GM19099 (cell line): ENCODE data around the gene APPBP2.

Source experiments
- POLR2A ChIP-seq: IDR thresholded peaks from 3 replicates; pipeline ENCODE4 v1.6.1; 2011; ENCODE audit warnings: low read depth; ENCODE audit not compliant: insufficient read length; ENCODE audit errors: extremely low read depth

APPBP2 gene, protein sequence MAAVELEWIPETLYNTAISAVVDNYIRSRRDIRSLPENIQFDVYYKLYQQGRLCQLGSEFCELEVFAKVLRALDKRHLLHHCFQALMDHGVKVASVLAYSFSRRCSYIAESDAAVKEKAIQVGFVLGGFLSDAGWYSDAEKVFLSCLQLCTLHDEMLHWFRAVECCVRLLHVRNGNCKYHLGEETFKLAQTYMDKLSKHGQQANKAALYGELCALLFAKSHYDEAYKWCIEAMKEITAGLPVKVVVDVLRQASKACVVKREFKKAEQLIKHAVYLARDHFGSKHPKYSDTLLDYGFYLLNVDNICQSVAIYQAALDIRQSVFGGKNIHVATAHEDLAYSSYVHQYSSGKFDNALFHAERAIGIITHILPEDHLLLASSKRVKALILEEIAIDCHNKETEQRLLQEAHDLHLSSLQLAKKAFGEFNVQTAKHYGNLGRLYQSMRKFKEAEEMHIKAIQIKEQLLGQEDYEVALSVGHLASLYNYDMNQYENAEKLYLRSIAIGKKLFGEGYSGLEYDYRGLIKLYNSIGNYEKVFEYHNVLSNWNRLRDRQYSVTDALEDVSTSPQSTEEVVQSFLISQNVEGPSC

DNA sequence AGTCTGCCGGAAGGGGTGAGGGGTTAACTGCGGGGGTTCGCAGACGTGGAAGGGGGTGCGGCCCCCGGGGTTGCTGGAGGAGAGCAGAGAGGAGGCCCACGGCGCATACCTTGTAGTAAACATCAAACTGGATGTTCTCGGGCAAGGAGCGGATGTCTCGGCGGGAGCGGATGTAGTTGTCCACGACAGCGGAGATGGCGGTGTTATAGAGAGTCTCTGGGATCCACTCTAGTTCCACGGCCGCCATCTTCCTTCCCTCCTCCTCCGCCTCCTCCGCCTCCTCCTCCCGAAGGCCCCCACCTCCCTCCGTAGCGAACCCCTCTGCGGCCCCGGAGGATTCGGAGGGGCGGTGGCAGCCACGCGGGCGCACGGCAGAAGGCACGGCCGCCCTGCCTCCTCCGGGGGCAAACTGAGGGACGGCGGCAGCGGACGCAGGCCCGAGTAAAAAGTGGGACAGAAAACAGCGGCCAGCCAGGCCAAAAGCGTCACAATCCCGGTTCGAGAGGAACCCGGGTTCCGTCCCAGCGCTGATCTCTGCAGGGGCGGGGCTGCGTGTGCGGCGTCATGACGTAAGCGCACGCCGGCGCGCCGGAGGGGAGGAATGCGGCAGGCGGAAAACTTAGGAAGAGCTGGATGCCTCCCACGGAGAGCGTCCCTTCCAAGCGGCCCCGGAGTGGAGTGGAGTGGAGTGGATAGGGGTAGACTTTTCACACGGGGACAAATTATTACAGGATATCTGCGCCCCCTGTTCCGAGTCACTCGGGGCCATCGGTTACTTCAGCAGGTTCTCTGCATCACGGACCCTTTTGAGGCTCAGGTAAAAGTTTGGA is at the start of gene APPBP2:
APPBP2 (minus strand) TSS at position 558 of the 830 bp plus-strand sequence; CDS start at position 247, 311 bp downstream.
- peak; percentile 87 for TF ChIP-seq POLR2A

DNA sequence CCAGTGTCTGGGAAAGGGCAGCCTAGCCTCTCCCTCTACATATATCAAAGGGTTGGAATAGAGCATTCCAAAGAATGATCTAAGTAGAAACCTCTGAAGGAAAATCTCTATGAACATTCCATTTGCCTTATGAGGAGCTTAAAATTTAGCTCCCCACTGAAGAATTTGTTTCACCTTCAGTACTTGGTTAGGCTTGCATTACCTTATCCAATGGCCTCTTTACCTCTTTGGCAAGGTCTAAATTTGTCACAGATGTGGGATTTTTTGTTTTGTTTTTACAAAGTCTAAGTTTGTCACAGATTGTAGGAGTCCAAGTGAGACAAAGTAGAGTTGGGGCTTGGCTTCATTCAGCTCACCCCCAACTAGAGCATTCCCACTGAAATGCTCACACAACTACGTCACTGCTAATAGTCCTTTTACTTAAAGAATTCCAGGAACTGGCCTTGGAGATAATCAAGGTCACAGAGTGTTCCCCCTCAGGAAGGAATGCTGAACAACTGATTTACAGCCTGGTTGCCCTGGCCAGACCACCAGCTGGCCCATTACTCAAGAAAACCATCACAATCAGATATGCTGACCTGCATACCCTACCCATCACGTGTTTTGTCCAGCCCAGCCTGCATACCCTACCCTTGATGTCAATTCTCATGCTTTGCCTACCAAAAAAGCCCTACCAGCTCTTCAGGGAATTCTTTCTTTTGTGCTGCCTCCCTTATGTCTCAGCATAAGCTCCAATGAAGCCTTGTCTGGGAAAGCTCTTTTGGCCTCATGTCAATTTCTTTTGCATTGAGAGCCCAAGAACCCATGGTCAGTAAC is 47.4 kb upstream of the APPBP2 start:
- no peak for TF ChIP-seq POLR2A

DNA sequence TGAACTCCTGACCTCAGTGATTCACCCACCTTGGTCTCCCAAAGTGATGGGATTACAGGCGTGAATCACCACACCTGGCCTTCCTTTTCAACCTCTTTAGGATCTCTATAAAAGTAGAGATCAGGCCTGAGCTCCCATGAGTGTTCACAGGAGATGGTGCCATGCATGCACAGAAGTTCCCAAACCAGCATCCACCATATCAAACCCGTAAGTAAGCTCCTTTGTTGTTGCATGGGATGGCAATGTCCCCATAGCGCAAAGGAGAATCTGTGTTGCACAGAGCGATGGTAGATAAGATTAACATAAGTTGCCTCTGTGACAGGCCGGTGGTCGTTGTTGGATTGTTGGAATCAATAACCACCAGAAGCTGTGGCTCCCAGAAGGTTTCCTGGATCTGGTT is 39.2 kb upstream of the APPBP2 start:
- TF ChIP-seq POLR2A, result no peak

DNA sequence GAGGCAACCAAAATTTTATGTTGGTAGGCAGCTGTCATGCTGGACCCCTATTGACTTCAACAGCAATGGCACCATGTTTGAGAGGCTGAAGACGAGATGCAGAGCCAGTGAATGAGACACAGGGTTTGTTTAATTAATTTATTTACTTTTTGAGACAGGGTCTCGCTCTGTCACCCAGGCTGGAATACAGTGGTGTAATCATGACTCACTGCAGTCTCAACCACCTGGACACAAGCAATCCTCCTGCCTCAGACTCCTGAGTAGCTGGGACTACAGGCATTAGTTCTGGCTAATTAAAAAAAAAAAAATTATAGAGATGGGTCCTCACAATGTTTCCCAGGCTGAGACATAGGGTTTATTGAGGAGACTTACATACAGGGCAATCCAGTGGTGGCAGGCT is 37.7 kb upstream of the APPBP2 start:
- no peak for TF ChIP-seq POLR2A

DNA sequence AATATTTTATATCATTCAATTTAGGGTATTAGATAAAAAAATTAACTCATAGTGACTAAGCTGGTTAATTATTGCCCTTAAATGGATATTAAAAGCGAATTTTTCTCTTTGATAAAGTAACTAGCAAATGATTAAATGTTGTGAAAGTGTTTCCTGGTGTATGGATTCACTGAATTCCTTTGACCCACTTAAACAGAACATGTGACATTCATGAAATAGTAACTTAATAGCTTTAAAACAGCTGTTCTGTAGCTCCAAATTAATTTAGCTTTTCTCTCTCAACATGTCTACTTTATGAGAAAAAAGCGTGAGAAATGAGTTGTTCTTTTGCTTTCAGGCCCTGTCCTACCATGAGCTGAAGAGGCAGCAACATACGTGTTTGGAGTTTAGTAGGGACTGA is 36.4 kb upstream of the APPBP2 start:
- TF ChIP-seq POLR2A, result no peak

DNA sequence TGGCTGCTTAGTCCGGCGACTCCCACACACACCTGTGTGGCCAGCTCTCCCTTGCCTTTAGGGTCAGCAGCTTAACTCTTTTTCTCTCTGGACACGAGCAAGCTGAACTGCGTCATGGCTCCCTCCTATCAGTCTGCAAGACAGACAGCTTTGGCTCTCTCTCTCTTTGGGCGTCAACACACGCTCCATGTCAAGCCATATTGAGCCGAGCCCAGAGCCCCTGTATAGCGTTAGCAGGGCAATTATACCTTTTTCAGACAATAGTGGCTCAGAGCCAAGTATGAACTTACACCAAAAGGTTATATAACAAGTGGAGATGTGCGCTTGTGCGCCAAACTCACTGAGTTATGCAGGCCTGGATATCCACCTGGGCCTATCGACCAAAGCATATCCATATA is 34.8 kb upstream of the APPBP2 start:
- no peak for TF ChIP-seq POLR2A

DNA sequence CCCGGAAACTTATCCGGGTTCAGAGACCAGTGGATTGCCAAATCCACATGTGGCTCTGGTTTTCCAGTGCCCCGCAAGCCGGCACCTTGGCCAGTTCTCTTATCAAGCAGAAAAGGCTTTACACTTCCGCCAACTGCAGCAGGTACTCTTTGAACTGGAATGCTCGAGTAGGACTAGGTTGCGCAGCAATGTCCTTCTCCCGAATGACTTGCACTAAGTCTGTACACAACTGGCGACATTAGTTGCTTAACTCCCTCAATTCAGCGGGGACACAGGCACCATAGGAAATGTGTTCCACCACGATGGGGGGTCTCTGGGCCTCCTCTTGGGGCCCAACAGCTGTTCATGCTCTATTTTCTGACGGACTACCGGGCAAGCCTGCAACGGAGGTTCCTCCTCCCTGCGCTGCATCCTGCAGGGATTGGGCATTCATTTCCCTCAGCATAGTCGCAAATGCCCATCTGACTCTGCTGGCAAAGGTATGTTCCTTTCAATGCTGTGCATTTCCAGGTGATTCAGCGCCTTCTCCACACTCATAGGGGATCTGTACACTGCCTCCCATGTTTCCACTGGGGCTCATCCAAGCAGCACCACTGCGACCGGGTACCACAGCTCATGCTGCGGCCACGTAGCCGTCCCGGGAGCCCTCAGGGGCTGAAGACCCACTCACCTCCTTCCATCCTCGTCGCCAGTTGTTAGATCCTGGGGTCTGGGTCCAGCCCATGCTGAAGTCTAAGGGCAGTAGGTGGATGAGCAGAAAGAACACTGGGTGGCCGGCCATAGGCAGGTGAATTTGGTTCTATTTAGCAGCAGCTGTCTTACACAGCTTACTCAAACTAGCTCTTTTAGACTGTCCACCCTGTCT is 34.2 kb upstream of the APPBP2 start:
- TF ChIP-seq POLR2A, result no peak

DNA sequence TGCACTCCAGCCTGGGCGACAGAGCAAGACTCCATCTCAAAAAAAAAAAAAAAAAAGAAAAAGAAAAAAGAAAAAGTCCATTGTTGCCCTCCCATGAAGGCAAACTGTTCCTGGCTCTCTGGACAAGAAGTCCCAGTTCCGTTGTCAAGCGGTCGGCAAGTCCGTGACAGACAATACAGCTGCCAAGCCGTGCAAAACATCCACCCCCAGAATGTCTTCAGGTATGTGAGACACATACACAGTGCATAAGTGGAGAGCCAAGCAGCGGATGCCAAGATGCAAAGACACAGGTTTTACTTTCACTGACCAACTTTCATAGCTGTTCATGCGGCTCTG is 33.6 kb upstream of the APPBP2 start:
- TF ChIP-seq POLR2A, result no peak

DNA sequence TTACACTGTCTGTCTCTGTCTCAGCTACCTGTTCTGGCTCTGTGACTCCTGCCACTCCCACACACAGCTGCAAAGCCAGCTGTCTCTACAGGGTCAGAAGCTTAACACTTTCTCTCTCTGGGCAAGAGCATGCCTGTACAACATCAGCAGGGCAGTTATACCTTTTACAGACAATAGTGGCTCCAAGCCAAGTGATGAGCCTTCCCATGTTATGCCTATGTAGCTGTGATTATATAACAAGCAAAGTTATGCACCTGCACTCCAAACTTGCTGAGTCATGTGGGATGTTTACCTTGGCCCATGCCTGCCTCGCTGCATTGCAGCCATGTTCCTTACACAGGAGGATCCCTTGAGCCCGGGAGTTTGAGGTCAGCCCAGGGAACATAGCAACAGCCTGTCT is 31.8 kb upstream of the APPBP2 start:
- TF ChIP-seq POLR2A, result no peak

DNA sequence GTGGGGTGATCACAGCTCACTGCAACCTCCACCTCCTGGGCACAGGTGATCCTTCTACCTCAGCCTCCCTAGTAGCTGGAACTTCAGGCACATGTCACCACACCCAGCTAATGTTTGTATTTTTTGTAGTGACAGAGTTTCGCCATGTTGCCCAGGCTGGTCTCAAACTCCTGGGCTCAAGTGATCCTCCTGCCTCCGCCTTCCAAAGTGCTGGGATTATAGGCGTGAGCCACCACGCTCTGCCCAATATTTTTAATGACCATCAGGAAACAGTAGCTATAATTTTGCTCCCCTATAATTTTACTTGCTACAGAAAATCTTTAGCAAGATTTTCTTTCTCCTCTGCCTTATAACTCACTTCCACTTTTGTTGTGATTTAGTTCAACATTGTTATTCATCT is 29.7 kb upstream of the APPBP2 start:
- no peak for TF ChIP-seq POLR2A

DNA sequence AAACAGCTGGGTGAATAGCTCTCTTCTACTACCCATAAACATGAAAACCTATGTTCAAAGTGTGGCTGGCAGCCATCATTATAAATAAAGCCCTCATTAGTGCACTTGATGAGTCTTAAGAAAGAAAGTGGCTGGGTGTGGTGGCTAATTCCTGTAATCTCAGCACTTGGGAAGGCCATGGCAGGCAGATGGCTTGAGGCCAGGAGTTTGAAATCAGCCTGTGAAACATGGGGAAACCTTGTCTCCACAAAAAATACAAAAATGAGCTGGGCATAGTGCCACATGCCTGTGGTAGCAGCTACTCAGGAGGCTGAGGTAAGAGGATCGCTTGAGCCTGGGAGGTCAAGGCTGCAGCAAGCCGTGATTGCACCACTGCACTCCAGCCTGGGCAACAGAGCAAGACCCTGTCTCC is 28.3 kb upstream of the APPBP2 start:
- TF ChIP-seq POLR2A, result no peak

DNA sequence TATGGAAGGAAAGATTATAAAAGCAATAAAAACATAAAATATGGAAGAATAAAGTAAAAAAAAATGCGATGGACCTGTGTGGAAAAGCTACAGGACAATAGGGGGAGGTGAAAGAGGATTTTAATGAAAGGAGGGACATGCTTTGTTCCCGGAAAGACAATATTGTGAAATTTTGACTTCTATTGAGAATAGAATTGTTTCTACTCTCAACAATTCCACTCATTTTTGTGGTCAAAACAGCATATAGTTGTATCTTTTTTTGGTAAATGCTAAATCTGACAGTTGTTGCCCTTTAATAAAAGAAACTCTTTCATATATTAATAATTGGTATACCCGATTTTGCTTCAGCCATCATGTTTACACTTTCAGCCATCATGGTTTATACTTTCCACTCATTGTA is 22.9 kb upstream of the APPBP2 start:
- no peak for TF ChIP-seq POLR2A

DNA sequence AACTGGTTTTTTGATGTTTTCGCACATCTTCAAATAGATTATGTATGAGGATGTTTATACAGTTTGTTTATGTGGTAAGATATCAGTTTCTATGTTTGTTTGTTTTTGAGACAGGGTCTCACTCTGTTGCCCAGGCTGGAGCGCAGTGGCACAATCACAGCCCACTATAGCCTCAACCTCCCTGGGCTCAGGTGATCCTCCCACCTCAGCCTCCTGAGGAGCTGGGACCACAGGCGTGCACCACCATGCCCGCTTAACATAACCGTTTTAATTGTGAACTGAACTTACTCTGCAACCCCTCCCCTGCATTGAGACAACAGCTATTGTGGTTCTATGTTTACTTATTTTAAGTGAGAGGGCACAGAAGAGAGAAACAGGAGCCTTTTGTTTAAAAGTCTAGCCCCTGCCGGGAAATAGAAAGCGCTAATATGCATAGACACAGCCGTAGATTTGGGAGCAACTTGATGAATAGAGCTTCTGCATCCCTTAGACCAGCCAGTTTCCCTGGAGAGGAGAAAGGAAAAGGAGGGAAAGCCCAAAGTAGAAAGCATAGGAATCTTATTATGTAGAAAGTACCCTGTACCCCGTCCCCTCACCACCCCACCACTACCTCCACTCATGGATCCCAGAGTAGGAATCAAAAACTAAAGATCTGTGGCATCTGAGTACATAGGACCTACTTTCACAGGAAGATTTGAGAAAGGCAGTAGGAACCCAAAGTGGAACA is 19.6 kb upstream of the APPBP2 start:
- no peak for TF ChIP-seq POLR2A
